Mammary epithelial cell (primary cell): Measurements from ENCODE around the gene KCNN2.

ENCODE experiments used
- CTCF ChIP-seq, 2 donors: IDR thresholded peaks in 1 of 2; conservative IDR thresholded peaks in 1 of 2; 2 replicates each; pipeline ENCODE4 v1.5.1; 2011 to 2012; ENCODE audit warnings: inconsistent platforms in 2 of 2, low read length in 2 of 2, mild to moderate bottlenecking in 2 of 2, control low read depth in 1 of 2, low read depth in 1 of 2; ENCODE audit not compliant: insufficient read depth in 1 of 2; ENCODE audit errors: extremely low read depth in 1 of 2
- EZH2 ChIP-seq: IDR thresholded peaks from 2 replicates; pipeline ENCODE4 v1.6.1; 2012; ENCODE audit warnings: low read length, inconsistent platforms, borderline replicate concordance

- no peak for TF ChIP-seq CTCF (conservative IDR thresholded peaks at IDR 0.05 in 1 of 2, IDR thresholded peaks at IDR 0.05 in 1 of 2; ENCODE audit: extremely low read depth in 1 of 2, insufficient read depth in 1 of 2, low read depth in 1 of 2, low read length in 2 of 2)
- TF ChIP-seq EZH2: no peak
Measured at GRCh38 chr5:114327474-114327873, 34.4 kb upstream of the KCNN2 start.
